Large intestine (tissue), 3 donors: ENCODE measurements around the gene NFIC. TPM values are rescaled to one million over a fixed set of nuclear protein-coding genes. Genes with fewer than 3 reads are reported as not detected.
"Not testable (repeated sequence)": the region's sequence is repeated elsewhere in the genome, so short reads cannot be mapped to it uniquely, and the experiment has no call there.

Source experiments
- DNase-seq, 2 donors: peaks; one replicate each; pipeline versions ENCODE4 v3.0.0 to v3.0.0-alpha.2; 2013
- H3K27ac ChIP-seq: one replicate; pipeline ENCODE4 v1.5.1; 2013; ENCODE audit warnings: low read length
- H3K27me3 ChIP-seq: 2 replicates; pipeline ENCODE4 v1.6.1; 2013; ENCODE audit warnings: low read length; ENCODE audit not compliant: control insufficient read depth, insufficient read depth
- H3K36me3 ChIP-seq: 2 replicates; pipeline ENCODE4 v1.6.1; 2013; ENCODE audit warnings: low read length; ENCODE audit not compliant: control insufficient read depth, insufficient read depth
- H3K4me1 ChIP-seq: one replicate; pipeline ENCODE4 v1.6.1; 2013; ENCODE audit warnings: low read length; ENCODE audit not compliant: control insufficient read depth, insufficient read depth
- H3K4me3 ChIP-seq: one replicate; pipeline ENCODE4 v1.5.1; 2013; ENCODE audit warnings: low read length
- H3K9me3 ChIP-seq: one replicate; pipeline ENCODE4 v1.6.1; 2013; ENCODE audit warnings: mild to moderate bottlenecking, low read depth, low read length, moderate library complexity; ENCODE audit not compliant: control insufficient read depth
- WGBS: methylation state at CpG from one replicate; pipeline ENCODE4 v1.1.5; 2013; ENCODE audit warnings: low lambda C conversion rate; ENCODE audit not compliant: insufficient coverage; 5-methylcytosine and 5-hydroxymethylcytosine counted together
- polyA plus RNA-seq: library from polyadenylated mRNA; unstranded; fragments of 120-200 nt; gene quantifications from one replicate; pipeline ENCODE4 v1.2.1, GENCODE V29; 2013

Gene NFIC
- polyA plus RNA-seq, 1 donor = 17.0 TPM

DNA sequence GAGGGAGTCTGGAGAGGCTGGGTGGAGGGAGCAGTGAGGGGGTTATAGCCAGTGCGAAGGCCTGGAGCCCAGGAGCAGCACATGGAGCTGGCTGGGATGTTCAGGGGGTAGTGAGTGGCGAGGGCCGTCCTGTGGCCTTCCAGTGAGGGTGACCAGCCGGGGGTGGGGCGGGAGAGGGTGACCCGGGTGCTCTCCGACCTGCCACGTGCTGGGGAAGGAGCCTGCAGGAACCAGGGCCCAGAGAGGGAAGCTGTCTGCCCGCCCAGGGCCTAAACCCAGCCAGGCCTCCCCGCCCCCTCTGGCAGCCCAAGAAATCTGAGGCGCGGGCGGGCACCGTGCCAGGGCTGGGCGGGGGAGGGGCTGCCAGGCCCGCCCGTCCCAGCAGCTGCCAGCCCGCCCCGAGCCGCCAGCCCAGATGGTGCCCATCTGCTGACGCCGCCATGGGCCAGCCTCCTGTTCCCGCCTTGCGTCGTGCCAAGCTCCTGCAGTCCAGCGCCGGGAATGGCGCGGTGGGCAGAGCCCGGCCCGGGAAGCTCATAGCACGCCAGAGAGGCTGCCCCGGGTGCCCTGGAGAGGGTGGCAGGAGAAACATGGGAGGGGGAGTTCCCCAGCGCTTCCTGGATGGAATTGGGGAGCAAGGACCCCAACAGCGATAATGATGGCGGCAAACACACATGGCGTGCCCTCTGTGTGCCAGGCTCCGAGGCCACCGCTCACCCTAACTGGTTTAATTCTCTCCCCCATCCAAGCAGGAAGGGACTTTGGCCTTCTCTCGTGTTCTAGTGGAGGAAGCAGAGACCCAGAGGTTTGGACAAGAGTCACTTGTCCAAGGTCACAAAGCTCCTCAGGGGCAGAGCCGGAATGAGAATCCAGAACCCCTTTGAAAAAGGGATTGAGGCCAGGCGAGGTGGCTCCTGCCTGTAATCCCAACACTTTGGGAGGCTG, 21.5 kb downstream of the NFIC start:
- WGBS = no CpG with 5 or more reads among the region's 42 CpGs

DNA sequence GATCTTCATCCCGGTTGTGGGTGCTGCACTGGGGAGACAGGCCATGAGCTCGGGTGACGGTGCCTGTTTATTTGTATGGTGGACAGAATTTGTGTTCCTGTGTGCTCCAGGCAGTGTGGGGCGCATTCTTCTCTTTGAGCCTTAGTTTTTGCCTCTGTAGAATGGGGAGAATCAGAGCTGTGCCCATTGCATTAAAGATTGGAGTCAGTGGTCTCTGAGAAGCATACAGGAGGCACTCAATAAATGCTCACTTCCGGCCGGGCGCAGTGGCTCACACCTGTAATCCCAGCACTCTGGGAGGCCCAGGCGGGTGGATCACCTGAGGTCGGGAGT, 23.0 kb downstream of the NFIC start:
- H3K9me3 ChIP-seq = no peaks in the 10 kb centered on the region
- no peak for DNase-seq
- no peaks in the 10 kb centered on the region for H3K27me3 ChIP-seq
- WGBS = no CpG with 5 or more reads among the region's 9 CpGs
- peaks cover 6% of the 10 kb centered on the region for H3K4me1 ChIP-seq
- H3K36me3 ChIP-seq = peaks cover 3% of the 10 kb centered on the region
- H3K4me3 ChIP-seq = no peak overlapping the region
- no peak overlapping the region for H3K27ac ChIP-seq

More for the DNA sequence above, 21.5 kb downstream of the NFIC start:
- peaks cover 4% of the 10 kb centered on the region for H3K36me3 ChIP-seq
- DNase-seq = peak; percentile 37 to 45
- H3K27ac ChIP-seq = no peak overlapping the region
- no peaks in the 10 kb centered on the region for H3K27me3 ChIP-seq
- H3K4me3 ChIP-seq = no peak overlapping the region
- peaks cover 6% of the 10 kb centered on the region for H3K4me1 ChIP-seq
- no peaks in the 10 kb centered on the region for H3K9me3 ChIP-seq

DNA sequence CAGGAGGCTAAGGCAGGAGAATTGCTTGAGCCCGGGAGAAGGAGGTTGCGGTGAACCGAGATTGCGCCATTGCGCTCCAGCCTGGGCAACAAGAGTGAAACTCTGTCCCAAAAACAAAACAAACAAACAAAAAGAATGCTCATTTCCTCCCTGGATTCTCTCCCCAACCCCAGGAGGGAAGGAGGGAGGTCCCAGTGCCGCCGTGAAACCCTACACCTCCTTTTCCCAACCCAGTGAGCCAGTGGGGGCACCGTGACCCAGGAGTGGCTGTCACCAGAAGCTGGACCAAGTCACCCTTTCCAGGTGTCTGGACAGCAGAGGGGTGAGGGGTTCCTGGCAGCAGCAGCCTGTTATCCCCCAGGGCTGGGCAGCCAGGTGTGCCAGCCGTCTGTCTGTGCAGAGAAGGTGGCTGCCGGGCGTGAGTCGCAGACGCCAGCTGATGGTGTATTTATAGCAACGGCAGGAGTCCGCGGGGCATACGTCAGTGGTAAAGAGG, 23.5 kb downstream of the NFIC start:
- Histone ChIP-seq H3K36me3 (peaks cover 6% of the 10 kb centered on the region), H3K4me1 (peaks cover 6% of the 10 kb centered on the region), H3K4me3 (no peak overlapping the region), H3K27ac (no peak overlapping the region), H3K9me3 (no peaks in the 10 kb centered on the region), H3K27me3 (no peaks in the 10 kb centered on the region)
- no peak for DNase-seq
- WGBS = no CpG with 5 or more reads among the region's 17 CpGs

DNA sequence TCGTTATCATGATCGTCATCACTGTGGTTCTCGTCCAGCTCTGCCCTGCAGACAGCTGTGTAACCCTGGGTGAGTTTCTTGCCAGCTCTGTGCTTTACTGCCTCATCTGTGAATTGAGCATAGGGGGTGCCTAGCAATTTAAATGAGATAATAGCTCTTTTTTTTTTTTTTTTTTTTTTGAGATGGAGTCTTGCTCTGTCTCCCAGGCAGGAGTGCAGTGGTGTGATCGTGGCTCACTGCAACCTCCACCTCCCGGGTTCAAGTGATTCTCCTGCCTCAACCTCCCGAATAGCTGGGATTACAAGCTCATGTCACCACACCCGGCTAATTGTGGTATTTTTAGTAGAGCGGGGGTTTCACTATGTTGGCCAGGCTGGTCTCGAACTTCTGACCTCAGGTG, 25.5 kb downstream of the NFIC start:
- H3K27ac ChIP-seq, H3K4me3 ChIP-seq, H3K36me3 ChIP-seq, H3K9me3 ChIP-seq, DNase-seq, H3K27me3 ChIP-seq, H3K4me1 ChIP-seq: not testable (repeated sequence)
- WGBS = no CpG with 5 or more reads among the region's 9 CpGs

DNA sequence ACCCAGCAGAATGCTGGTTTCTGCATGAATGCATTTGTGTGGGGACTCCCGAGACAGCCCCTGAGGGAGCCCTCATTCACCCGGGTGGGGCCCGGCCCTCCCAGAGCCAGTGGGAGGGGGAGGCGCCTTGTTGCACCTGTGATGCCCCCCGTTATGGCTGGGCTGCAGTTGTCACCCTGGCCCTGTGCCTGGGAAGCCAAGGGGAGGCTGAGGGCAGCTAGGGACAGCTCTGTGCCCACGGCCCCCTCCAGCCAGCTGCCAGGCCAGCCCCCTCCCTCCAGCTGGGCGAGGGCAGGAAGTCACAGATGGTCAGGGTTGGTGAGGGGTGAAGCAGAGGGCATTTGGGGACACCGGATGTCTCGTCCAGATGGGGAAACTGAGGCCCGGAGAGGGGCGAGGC, 26.1 kb downstream of the NFIC start:
- no peak overlapping the region for H3K4me3 ChIP-seq
- no CpG with 5 or more reads among the region's 11 CpGs for WGBS
- peaks cover 6% of the 10 kb centered on the region for H3K36me3 ChIP-seq
- no peaks in the 10 kb centered on the region for H3K27me3 ChIP-seq
- DNase-seq = no peak
- no peak overlapping the region for H3K27ac ChIP-seq
- H3K9me3 ChIP-seq = no peaks in the 10 kb centered on the region
- H3K4me1 ChIP-seq = peaks cover under 1% of the 10 kb centered on the region

DNA sequence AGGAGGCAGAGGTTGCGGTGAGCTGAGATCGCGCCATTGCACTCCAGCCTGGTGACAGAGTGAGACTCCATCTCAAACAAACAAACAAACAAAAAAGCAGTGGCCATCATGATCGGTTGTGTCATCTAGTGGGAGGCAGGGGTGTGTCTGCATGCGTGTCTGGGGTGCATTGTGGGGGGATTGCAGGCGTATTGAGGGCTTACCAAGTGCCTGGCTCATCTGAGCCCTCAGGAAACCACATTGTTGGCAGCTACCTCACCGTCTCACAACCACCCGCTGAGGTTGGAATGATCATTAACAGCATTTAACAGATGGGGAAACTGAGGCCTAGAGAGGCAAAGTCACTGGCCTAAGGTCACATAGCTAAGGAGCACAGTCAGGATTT, 30.5 kb downstream of the NFIC start:
- no CpG with 5 or more reads among the region's 8 CpGs for WGBS
- no peak for DNase-seq
- H3K9me3 ChIP-seq = no peaks in the 10 kb centered on the region
- no peaks in the 10 kb centered on the region for H3K4me1 ChIP-seq
- H3K27ac ChIP-seq = no peak overlapping the region
- no peaks in the 10 kb centered on the region for H3K27me3 ChIP-seq
- H3K36me3 ChIP-seq = peaks cover 3% of the 10 kb centered on the region
- H3K4me3 ChIP-seq = no peak overlapping the region

DNA sequence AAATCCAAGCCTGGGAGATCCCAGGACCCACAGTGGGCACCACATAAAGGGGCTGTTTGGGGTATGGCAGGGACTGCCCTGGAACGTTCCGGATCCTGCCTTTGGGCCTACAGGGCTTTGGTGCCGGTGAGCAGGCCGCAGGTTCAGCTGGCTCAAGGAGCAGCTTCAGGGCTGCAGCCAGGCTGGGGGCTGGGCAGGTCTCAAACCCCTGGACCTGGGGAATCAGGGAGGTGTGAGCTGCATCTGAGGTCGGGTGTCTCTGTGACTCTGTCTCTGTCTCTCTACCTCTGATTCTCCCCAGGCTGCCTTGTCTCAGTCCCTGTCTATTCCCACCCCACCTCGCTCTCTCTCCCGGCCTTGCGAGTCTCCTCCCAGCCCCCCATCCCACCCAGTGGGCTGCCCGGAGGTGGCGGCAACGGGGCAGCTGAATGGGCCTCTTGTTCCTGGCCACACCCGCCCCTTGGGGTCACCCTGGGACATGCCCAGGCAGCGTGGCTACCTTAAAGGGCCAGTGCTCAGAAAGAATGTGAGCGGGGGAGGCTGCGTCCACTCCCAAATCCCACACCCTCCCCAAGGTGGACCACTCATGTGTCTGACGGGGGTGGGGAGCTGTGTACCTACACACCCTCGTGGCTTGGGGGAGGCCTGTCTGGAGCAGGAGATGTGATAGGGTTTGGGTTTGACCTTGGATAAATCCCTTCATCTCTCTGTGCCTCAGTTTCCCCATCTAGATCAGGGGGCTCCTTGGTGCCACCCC, 31.1 kb downstream of the NFIC start:
- H3K27me3 ChIP-seq = no peaks in the 10 kb centered on the region
- H3K4me3 ChIP-seq = no peak overlapping the region
- no CpG with 5 or more reads among the region's 17 CpGs for WGBS
- DNase-seq = no peak
- no peak overlapping the region for H3K27ac ChIP-seq
- peaks cover 3% of the 10 kb centered on the region for H3K36me3 ChIP-seq
- no peaks in the 10 kb centered on the region for H3K4me1 ChIP-seq
- no peaks in the 10 kb centered on the region for H3K9me3 ChIP-seq

DNA sequence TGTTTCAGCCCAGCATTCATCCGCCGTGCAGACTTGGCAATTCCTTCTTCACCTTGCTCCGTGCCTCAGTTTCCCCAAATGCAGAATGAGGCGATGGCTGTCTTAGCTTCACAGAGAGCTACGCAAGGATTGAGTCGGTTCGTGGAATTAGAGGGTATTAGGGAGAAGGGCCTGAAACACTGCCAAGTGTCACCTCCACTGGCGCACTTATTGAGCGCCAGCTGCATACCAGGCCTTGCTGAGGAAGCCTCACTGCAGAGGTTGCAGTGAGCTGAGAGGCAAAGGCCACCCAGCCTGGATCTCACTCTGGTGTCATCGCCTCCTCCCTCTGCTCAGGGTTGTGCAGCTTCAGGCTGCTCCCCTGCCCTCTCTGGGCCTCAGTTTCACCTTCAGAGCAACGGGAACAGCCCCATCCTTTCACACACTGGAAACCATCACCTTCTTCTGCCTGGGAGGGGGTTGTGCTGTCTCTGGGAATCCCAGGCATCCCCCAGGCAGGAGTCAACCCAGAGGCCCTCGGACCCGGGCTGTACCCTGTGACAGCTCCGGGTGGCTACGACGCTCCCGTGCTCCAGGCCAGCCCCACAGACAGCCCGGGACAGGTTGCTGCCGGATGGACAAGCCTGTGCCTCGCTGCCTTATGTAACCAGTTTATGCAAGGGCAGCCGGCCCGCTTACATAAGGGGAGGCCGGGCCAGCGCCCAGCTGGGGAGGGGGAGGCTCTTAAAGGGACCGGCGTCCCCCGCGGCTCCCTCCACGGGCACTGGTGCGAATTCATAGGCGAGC, 31.9 kb downstream of the NFIC start:
- Histone ChIP-seq H3K27me3 (no peaks in the 10 kb centered on the region), H3K27ac (no peak overlapping the region), H3K9me3 (no peaks in the 10 kb centered on the region), H3K4me1 (peaks cover 2% of the 10 kb centered on the region), H3K4me3 (no peak overlapping the region), H3K36me3 (peaks cover 3% of the 10 kb centered on the region)
- WGBS = 90% methylated on average over 2 of the region's 31 CpGs
- peak; percentile 30 to 38 for DNase-seq

DNA sequence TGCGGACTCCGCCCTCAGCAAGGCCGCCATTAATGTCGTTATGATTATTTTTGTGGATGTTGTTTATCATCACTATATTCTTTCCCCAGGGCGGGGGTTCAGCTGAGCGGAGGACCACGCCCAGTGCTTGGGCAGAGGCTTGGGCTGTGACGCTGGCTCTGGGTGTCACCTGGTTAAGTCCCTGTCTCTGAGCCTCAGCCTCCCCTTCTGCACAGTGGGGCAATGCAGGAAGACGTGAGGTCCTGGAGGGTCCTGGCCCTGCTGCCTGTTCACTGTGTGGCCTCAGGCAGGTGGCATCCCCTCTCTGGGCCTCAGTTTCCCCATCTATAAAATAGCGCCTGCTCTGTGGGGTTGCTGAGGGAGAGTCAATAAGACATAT, 32.5 kb downstream of the NFIC start:
- Histone ChIP-seq H3K27me3 (no peaks in the 10 kb centered on the region), H3K9me3 (no peaks in the 10 kb centered on the region), H3K4me1 (peaks cover 5% of the 10 kb centered on the region), H3K27ac (no peak overlapping the region), H3K4me3 (no peak overlapping the region), H3K36me3 (peaks cover 3% of the 10 kb centered on the region)
- no peak for DNase-seq
- no CpG with 5 or more reads among the region's 10 CpGs for WGBS

DNA sequence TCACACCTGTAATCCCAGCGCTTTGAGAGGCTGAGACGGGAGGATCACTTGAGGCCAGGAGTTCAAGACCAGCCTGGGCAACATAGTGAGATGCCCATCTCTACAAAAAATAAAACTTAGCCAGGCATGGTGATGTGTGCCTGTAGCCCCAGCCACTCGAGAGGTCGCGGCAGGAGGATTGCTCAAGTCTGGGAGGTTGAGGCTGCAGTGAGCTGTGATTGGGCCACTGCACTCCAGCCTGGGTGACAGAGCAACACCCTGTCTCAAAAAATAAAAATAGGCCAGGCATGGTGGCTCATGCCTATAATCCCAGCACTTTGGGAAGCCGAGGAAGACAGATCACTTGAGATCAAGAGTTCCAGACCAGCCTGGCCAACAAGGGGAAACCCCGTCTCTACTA, 32.9 kb downstream of the NFIC start:
- not testable (repeated sequence) for DNase-seq, H3K4me1 ChIP-seq
- WGBS = no CpG with 5 or more reads among the region's 7 CpGs

More for the DNA sequence above, 32.9 kb downstream of the NFIC start:
- H3K9me3 ChIP-seq, H3K27ac ChIP-seq, H3K36me3 ChIP-seq, H3K27me3 ChIP-seq, H3K4me3 ChIP-seq: not testable (repeated sequence)
